Uterus (tissue), 4 donors: ENCODE data around the gene ZNF154. TPM values are rescaled to one million over a fixed set of nuclear protein-coding genes. Genes with fewer than 3 reads are reported as not detected.

ENCODE experiments used
- DNase-seq, 2 donors: peaks; one replicate each; pipeline ENCODE4 v3.0.0-alpha.2; 2019 to 2020
- H3K27ac ChIP-seq, 2 donors: fragments of 200-600 bp; sonication (generic); 1 replicate in 1 of 2; 2 replicates in 1 of 2; pipeline ENCODE4 v1.5.1; 2016 to 2018
- H3K27me3 ChIP-seq, 2 donors: fragments of 200-600 bp; sonication (generic); one replicate each; pipeline ENCODE4 v1.5.1; 2018 to 2019; ENCODE audit warnings: control low read depth in 1 of 2
- H3K36me3 ChIP-seq, 2 donors: fragments of 200-600 bp; sonication (generic); one replicate each; pipeline ENCODE4 v1.5.1; 2019; ENCODE audit warnings: control low read depth in 1 of 2
- H3K4me1 ChIP-seq, 2 donors: fragments of 200-600 bp; sonication (generic); one replicate each; pipeline ENCODE4 v1.5.1; 2018 to 2019; ENCODE audit warnings: control low read depth in 1 of 2
- H3K4me3 ChIP-seq, 2 donors: fragments of 200-600 bp; sonication (generic); 1 replicate in 1 of 2; 2 replicates in 1 of 2; pipeline ENCODE4 v1.5.1; 2018 to 2019; ENCODE audit warnings: mild to moderate bottlenecking in 1 of 2
- H3K9me3 ChIP-seq, 2 donors: fragments of 200-600 bp; sonication (generic); one replicate each; pipeline ENCODE4 v1.5.1; 2019; ENCODE audit warnings: control low read depth in 1 of 2
- POLR2A ChIP-seq, 2 donors: fragments of 450-650 bp; IDR thresholded peaks; one replicate each; pipeline ENCODE4 v1.6.1; 2016; ENCODE audit warnings: antibody characterized with exemption in 2 of 2, mild to moderate bottlenecking in 1 of 2, moderate library complexity in 1 of 2
- intact Hi-C: fragments of 100-400 bp; cut with DNase I; formaldehyde crosslinking; loops from one replicate; pipeline ENCODE4 v1.15.1; 2023; ENCODE audit warnings: low total_unique reads
- total RNA-seq, 4 donors: library from RNA; depleted of rRNA in 3 of 4; stranded (reverse); fragments of >200 nt in 3 of 4; gene quantifications; one replicate each; pipeline versions ENCODE4 v1.1.0 to v1.2.4, GENCODE V29; 2014 to 2023
- TF ChIP-seq, protein P1 (sequence below), 4 experiments: fragments of 200-600 bp in 2 of 4; fragments of 450-650 bp in 2 of 4; sonication (generic) in 2 of 4; IDR thresholded peaks; one replicate each; pipeline ENCODE4 v1.5.1; 2016 to 2019; ENCODE audit warnings: antibody characterized with exemption in 4 of 4, mild to moderate bottlenecking in 2 of 4, moderate library complexity in 1 of 4
- donor health status: DM: yes; HTN: yes; CAD: no.

Gene ZNF154
- 10 to 100 TPM in 1 of 4 donors, 1 to 10 TPM in 2, under 1 TPM in 1; 0.88 to 27.4 (median 1.5) TPM for total RNA-seq

DNA sequence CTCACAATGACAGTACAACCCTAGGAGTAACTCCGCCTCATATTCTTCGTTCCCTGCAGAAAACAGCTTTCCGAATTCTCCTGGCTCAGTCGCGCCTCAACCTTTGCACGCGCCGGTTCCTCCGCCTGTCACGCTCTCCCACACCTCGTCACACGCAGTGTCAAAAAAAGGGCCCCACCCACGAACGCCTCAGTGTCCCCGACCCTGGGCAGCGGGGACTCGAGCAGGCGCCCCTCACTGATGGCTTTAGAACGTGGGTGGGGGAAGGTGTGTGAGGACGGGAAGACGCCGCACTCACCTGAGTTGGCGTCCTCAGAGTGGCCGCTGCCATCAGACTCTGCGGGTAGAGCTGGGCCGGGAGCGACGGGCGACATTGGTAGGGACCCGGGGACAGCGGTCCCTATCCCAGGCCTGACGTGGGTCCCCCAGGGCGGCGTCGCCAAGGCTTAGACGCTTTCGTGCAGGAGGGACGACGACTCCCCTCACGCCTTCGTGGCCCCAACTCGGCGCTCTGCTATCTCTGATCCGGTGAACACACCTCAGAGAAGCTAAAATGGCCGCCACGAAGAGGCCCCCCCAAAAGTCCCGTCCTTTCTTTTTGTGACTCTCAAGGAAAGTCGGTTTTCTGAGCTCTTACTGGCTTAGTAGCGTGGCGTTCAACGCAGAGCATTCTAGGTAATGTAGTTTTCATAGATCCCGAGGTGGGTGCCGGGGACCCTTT lies at the start of gene ZNF154:
Gene ZNF154 (minus strand): TSS at position 564 of the 721 bp plus-strand sequence. CDS start 233 bp downstream, at position 331.
- no peaks in the 10 kb centered on the region for H3K27me3 ChIP-seq
- H3K4me3 ChIP-seq, result peak within 1 kb of the TSS; percentile 12 to 31
- H3K9me3 ChIP-seq, result peaks cover 0 to 91% of the 10 kb centered on the region in 2 donors
- no peak for TF ChIP-seq POLR2A (IDR thresholded peaks at IDR 0.05)
- TF ChIP-seq, protein P1, sequence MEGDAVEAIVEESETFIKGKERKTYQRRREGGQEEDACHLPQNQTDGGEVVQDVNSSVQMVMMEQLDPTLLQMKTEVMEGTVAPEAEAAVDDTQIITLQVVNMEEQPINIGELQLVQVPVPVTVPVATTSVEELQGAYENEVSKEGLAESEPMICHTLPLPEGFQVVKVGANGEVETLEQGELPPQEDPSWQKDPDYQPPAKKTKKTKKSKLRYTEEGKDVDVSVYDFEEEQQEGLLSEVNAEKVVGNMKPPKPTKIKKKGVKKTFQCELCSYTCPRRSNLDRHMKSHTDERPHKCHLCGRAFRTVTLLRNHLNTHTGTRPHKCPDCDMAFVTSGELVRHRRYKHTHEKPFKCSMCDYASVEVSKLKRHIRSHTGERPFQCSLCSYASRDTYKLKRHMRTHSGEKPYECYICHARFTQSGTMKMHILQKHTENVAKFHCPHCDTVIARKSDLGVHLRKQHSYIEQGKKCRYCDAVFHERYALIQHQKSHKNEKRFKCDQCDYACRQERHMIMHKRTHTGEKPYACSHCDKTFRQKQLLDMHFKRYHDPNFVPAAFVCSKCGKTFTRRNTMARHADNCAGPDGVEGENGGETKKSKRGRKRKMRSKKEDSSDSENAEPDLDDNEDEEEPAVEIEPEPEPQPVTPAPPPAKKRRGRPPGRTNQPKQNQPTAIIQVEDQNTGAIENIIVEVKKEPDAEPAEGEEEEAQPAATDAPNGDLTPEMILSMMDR (IDR thresholded peaks at IDR 0.05), result no peak
- no peak within 1 kb of the TSS for H3K27ac ChIP-seq
- no peak for DNase-seq
- H3K4me1 ChIP-seq, result no peaks in the 10 kb centered on the region
- no peaks in the 10 kb centered on the region for H3K36me3 ChIP-seq
- intact Hi-C loops, result no loop called here

DNA sequence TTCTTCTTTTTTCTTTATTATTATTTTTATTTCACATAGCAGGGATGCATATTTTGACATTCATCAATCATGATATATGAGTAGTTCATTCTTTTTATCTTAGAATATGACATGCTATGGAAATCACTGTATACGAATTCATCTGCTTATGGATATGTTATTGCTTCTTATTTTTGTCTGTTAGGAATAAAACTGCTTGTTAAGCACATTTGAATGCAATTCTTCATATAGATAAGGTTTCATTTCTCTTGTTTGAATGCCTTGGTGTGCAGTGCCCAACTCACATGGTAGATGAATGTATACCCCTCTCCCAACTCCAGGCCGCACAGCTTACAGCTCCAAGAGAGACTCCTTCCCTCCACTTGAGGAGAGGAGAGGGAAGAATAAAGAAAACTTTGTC lies 48.9 kb upstream of the ZNF154 start:
- no peak for DNase-seq

DNA sequence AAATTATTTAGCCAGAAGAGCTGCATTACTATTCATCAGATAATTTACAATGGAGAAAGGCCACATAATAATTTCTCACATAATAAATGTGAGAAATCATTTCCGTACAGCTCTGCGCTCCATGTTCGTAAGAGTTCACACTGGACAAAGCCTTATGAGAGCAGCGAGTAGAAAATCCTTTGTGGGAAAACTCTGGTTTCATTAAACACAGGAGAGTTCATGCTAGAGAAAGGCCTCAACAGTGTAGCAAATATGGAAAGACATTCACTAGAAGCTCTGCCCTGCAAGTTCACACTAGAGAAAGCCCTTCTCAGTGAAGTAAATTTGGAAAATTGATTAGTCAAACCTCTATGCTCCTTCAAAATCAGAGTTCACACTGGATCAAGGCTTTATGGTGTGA lies 46.0 kb upstream of the ZNF154 start:
- Histone ChIP-seq H3K27me3 (no peaks in the 10 kb centered on the region), H3K36me3 (no peaks in the 10 kb centered on the region), H3K9me3 (peaks cover 0 to 82% of the 10 kb centered on the region in 2 donors), H3K4me1 (no peaks in the 10 kb centered on the region), H3K4me3 (no peak overlapping the region), H3K27ac (no peak overlapping the region)
- DNase-seq, result no peak
- intact Hi-C loops, result no loop called here
- no peak for TF ChIP-seq POLR2A (IDR thresholded peaks at IDR 0.05)
- TF ChIP-seq, protein P1 (IDR thresholded peaks at IDR 0.05), result no peak

More for the DNA sequence above, 48.9 kb upstream of the ZNF154 start:
- no peak overlapping the region for H3K4me3 ChIP-seq
- intact Hi-C loops, result no loop called here
- H3K27me3 ChIP-seq, result no peaks in the 10 kb centered on the region
- H3K27ac ChIP-seq, result no peak overlapping the region
- no peaks in the 10 kb centered on the region for H3K36me3 ChIP-seq
- H3K9me3 ChIP-seq, result peaks cover 0 to 72% of the 10 kb centered on the region in 2 donors
- TF ChIP-seq POLR2A (IDR thresholded peaks at IDR 0.05), result no peak
- TF ChIP-seq, protein P1 (IDR thresholded peaks at IDR 0.05), result no peak
- H3K4me1 ChIP-seq, result no peaks in the 10 kb centered on the region

DNA sequence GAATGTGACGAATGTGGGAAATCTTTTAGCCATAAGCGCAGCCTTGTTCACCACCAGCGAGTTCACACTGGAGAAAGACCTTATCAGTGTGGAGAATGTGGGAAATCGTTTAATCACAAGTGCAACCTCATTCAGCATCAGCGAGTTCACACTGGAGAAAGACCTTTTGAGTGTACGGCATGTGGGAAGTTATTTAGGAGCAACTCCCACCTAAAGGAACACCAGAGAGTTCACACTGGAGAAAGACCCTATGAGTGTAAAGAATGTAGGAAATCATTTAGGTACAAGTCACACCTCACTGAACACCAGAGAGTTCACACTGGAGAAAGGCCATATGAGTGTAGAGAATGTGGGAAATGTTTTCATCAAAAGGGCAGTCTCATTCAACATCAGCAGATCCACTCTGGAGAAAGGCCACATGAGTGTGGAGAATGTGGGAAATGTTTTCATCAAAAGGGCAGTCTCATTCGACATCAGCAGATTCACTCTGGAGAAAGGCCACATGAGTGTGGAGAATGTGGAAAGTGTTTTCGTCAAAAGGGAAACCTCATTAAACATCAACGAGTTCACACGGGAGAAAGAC lies 45.2 kb upstream of the ZNF154 start:
- no peak for TF ChIP-seq POLR2A (IDR thresholded peaks at IDR 0.05)
- TF ChIP-seq, protein P1 (IDR thresholded peaks at IDR 0.05), result no peak
- Histone ChIP-seq H3K4me3 (no peak overlapping the region), H3K9me3 (peaks cover 0 to 86% of the 10 kb centered on the region in 2 donors), H3K27me3 (no peaks in the 10 kb centered on the region), H3K36me3 (no peaks in the 10 kb centered on the region), H3K4me1 (no peaks in the 10 kb centered on the region), H3K27ac (no peak overlapping the region)
- intact Hi-C loops, result no loop called here
- no peak for DNase-seq

DNA sequence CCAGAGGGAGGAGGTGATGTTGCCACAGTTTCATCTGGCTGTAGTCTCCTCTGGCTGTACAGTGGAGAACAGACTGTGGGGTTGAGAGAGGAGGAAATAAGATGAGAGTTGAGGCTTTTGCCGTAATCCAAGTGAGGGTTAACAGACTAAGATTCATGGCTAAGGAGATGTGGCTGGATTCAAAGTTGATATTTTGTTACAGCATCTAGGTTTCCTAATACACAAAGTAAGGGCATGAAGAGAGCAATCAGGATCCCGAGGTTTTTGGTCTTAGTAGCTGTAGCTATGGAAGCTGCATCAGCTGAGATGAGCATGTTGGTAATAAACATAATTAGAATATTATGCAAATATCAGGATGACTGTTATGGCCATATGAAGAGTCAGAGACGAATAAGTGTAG lies 39.0 kb upstream of the ZNF154 start:
- Histone ChIP-seq H3K27me3 (no peaks in the 10 kb centered on the region), H3K27ac (no peak overlapping the region), H3K4me1 (no peaks in the 10 kb centered on the region), H3K36me3 (no peaks in the 10 kb centered on the region), H3K4me3 (no peak overlapping the region), H3K9me3 (peaks cover 0 to 62% of the 10 kb centered on the region in 2 donors)
- no peak for DNase-seq
- TF ChIP-seq POLR2A (IDR thresholded peaks at IDR 0.05), result no peak
- TF ChIP-seq, protein P1 (IDR thresholded peaks at IDR 0.05), result no peak
- intact Hi-C loops, result no loop called here
